ENCODE results near the gene CENPT. TPM values are rescaled to one million over a fixed set of nuclear protein-coding genes. Genes with fewer than 3 reads are reported as not detected.
A peak's percentile ranks its signal among the peaks of the same experiment; 100 is the strongest.
"Not testable (repeated sequence)": the region's sequence is repeated elsewhere in the genome, so short reads cannot be mapped to it uniquely, and the experiment has no call there.

Gene CENPT
- total RNA-seq, 2 donors from 2014 or later = 49.5 to 86.4 TPM

DNA sequence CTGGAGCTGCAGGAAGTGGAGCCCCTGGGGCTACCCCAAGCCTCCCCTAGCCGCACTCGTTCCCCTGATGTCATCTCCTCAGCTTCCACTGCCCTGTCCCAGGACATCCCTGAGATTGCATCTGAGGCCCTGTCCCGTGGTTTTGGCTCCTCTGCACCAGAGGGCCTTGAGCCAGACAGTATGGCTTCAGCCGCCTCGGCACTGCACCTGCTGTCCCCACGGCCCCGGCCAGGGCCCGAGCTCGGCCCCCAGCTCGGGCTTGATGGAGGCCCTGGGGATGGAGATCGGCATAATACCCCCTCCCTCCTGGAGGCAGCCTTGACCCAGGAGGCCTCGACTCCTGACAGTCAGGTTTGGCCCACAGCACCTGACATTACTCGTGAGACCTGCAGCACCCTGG, 33.1 kb upstream of the CENPT start:
- Mint-ChIP-seq H3K36me3 (peaks cover 0 to 7% of the 10 kb centered on the region in 2 donors), H3K9me3 (no peaks in the 10 kb centered on the region)

GRCh38 chr16:67879936-67880335, 32.4 kb upstream of the CENPT start:
- H3K9me3 Mint-ChIP-seq = no peaks in the 10 kb centered on the region
- no peak for ATAC-seq
- H3K27ac Mint-ChIP-seq = no peak overlapping the region
- no peak for DNase-seq (ENCODE audit: low spot score in 2 of 2)
- H3K36me3 Mint-ChIP-seq = peaks cover 0 to 7% of the 10 kb centered on the region in 2 donors

More for the DNA sequence above, 33.1 kb upstream of the CENPT start:
- DNase-seq (ENCODE audit: low spot score in 2 of 2) (no peak), ATAC-seq (no peak)
- no peak overlapping the region for H3K27ac Mint-ChIP-seq

GRCh38 chr16:67879462-67879861, 32.0 kb upstream of the CENPT start:
- H3K9me3 Mint-ChIP-seq = no peaks in the 10 kb centered on the region
- H3K27ac Mint-ChIP-seq = no peak overlapping the region
- ATAC-seq (no peak), DNase-seq (ENCODE audit: low spot score in 2 of 2) (no peak)
- peaks cover 0 to 7% of the 10 kb centered on the region in 2 donors for H3K36me3 Mint-ChIP-seq

DNA sequence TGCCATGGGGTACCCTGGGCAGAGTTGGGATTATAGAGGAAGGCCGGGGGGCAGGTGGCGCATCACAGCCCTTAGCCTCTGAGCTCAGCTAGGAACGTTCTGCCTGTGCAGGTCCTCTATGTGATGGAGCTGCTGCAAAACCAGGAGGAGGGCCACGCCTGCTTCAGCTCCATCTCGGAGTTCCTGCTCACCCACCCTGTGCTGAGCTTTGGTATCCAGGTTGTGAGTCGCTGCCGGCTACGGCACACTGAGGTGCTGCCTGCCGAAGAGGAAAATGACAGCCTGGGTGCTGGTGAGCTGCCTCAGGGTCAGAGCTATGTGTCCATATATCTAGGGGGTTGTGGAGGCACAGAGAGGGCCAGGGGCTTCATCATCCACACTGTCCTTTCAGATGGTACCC, 31.4 kb upstream of the CENPT start:
- no peaks in the 10 kb centered on the region for H3K9me3 Mint-ChIP-seq

DNA sequence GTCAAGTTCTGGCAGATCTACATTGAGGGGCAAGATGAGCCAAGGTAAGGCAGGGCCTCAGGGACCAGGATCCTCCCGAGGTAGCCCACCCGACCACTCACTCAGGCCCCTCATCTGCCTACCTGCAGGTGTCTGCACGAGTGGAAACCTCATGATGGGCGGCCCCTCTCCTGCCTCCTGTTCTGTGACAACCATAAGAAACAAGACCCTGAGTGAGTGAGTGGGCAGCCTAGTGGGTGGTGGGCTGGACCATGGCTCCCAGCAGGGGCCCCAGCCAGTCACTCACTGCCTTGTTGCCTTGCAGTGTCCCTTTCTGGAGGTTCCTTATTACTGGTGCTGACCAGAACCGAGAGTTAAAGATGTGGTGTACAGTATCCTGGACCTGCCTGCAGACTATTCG, 30.7 kb upstream of the CENPT start:
- ATAC-seq (no peak), DNase-seq (ENCODE audit: low spot score in 2 of 2) (no peak)
- H3K27ac Mint-ChIP-seq = peak overlapping the region in 1 of 2 donors; percentile 47
- no peaks in the 10 kb centered on the region for H3K9me3 Mint-ChIP-seq
- peaks cover 2 to 8% of the 10 kb centered on the region in 2 donors for H3K36me3 Mint-ChIP-seq

More for the DNA sequence above, 31.4 kb upstream of the CENPT start:
- DNase-seq (ENCODE audit: low spot score in 2 of 2) (no peak), ATAC-seq (no peak)
- Mint-ChIP-seq H3K27ac (no peak overlapping the region), H3K36me3 (peaks cover 3 to 7% of the 10 kb centered on the region in 2 donors)

- Mint-ChIP-seq H3K36me3 (peaks cover 0 to 8% of the 10 kb centered on the region in 2 donors), H3K27ac (peak overlapping the region in 1 of 2 donors; percentile 50), H3K9me3 (no peaks in the 10 kb centered on the region)
- DNase-seq (ENCODE audit: low spot score in 2 of 2) (no peak), ATAC-seq (no peak)
These were observed 29.6 kb upstream of the CENPT start for GRCh38 chr16:67877064-67877463.

GRCh38 chr16:67874372-67874771, 26.9 kb upstream of the CENPT start:
- Mint-ChIP-seq H3K36me3 (peaks cover 0 to 8% of the 10 kb centered on the region in 2 donors), H3K9me3 (no peaks in the 10 kb centered on the region), H3K27ac (peak overlapping the region; percentile 75 to 91)
- DNase-seq (ENCODE audit: low spot score in 2 of 2) = no peak
- no peak for ATAC-seq

DNA sequence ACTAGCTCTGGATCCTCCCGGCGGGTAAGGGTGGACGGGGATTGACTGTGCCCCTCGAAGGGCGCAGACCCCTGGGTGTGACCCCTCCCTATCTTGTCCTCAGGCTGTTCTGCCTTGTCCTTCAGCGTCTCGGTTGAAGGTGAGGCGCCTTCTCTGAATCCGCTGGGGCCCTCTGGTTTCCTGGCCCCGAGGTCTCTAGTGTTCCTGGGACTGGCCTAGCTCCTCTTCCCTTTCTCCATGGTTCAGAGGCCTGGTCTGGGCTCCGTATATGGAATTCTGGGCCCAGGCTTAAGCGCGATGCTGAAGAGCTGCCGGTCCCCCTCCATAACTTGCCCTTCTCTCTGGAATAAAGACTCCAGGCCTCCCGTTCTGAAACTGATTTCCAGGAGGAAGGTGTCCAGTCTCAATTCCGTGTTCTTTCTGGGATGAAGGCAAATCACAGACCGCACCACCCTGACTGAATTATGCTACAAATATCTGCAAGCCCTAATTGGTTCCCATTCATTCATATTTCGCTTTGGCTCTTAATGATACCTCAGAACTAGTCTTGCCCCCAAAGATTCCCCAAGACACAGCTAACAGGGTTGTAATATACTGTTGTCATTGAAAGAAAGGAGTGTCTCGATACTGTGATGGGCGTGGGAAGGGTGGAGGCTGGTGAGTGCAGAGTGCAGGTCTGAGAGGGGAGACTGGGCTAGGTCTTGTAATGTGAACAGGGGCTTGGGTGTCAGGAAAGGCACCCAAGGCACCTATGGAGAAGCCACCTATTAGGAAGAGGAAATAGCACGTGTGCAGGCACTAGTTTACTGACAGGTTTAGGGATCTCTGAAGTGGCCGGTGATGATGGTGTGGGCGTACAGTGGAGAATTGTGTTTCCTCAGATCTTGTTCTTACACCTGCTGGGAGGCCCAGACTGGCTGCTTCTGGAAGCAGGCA, 26.2 kb upstream of the CENPT start:
- ATAC-seq (peak; percentile 16 to 19), DNase-seq (ENCODE audit: low spot score in 2 of 2) (no peak)
- H3K27ac Mint-ChIP-seq = peak overlapping the region; percentile 48 to 91
- H3K9me3 Mint-ChIP-seq = no peaks in the 10 kb centered on the region
- H3K36me3 Mint-ChIP-seq = peaks cover 0 to 8% of the 10 kb centered on the region in 2 donors

GRCh38 chr16:67872631-67873434, 25.3 kb upstream of the CENPT start, which contains the start of gene EDC4:
Gene EDC4 (plus strand): TSS chr16:67873052. CDS start chr16:67873262, 210 bp downstream.
- Mint-ChIP-seq H3K36me3 (peaks cover 0 to 8% of the 10 kb centered on the region in 2 donors), H3K9me3 (no peaks in the 10 kb centered on the region), H3K27ac (peak within 1 kb of the TSS; percentile 85 to 91)
- ATAC-seq = peak; percentile 88 to 93
- DNase-seq (ENCODE audit: low spot score in 2 of 2) = peak; percentile 89 to 94

GRCh38 chr16:67872131-67872630, 24.7 kb upstream of the CENPT start:
- no peaks in the 10 kb centered on the region for H3K9me3 Mint-ChIP-seq
- DNase-seq (ENCODE audit: low spot score in 2 of 2) = no peak
- peak overlapping the region; percentile 85 to 91 for H3K27ac Mint-ChIP-seq
- ATAC-seq = no peak
- peaks cover 0 to 8% of the 10 kb centered on the region in 2 donors for H3K36me3 Mint-ChIP-seq

- H3K9me3 Mint-ChIP-seq = no peaks in the 10 kb centered on the region
- ATAC-seq (no peak), DNase-seq (ENCODE audit: low spot score in 2 of 2) (no peak)
- peak overlapping the region; percentile 90 to 91 for H3K27ac Mint-ChIP-seq
- peaks cover 0 to 8% of the 10 kb centered on the region in 2 donors for H3K36me3 Mint-ChIP-seq
These were observed 23.8 kb upstream of the CENPT start for GRCh38 chr16:67871256-67871655.

DNA sequence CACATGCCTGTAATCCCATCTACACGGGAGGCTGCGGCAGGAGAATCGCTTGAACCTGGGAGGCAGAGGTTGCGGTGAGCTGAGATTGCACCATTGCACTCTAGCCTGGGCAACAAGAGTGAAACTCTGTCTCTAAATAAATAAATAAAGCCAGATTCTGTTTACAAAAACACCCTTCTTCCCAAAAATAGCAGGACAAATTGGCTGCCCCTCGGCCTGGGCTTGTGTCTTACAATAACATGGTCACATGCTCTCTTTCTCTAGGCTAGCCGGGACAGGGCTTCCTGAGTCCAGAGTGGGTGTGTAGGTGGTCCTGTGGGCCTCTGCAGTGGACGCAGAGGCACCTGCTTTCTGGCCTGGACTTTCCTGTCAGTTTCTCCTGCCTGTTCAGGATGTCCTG, 22.2 kb upstream of the CENPT start:
- ATAC-seq (no peak), DNase-seq (ENCODE audit: low spot score in 2 of 2) (no peak)
- peak overlapping the region in 1 of 2 donors; percentile 91 for H3K27ac Mint-ChIP-seq
- H3K36me3 Mint-ChIP-seq = peaks cover 0 to 8% of the 10 kb centered on the region in 2 donors
- H3K9me3 Mint-ChIP-seq = no peaks in the 10 kb centered on the region

GRCh38 chr16:67868290-67868689, 20.8 kb upstream of the CENPT start:
- H3K36me3 Mint-ChIP-seq = no peaks in the 10 kb centered on the region
- ATAC-seq (no peak), DNase-seq (ENCODE audit: low spot score in 2 of 2) (no peak)
- H3K9me3 Mint-ChIP-seq = no peaks in the 10 kb centered on the region
- H3K27ac Mint-ChIP-seq = no peak overlapping the region

DNA sequence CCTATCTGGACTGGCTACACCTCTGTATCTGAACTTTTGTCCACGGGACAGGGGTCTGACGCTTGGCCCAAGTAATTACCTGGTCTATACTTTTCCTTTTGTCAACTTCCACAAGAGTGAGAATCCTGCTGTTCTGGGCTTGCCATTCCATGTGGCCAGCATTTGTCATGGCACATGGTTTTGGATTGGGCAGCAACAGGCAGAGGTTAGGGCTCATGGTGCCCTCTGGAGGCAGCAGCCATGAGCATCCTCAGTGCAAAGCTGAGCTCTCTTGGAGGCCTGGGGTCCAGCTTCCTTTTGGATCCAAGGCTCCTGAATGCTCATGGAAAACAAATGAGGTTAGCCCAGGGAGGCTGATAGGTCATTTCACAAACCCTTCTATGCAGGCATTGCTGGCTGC, 17.8 kb upstream of the CENPT start:
- H3K27ac Mint-ChIP-seq = no peak overlapping the region
- ATAC-seq (peak; percentile 53 to 61), DNase-seq (ENCODE audit: low spot score in 2 of 2) (no peak)
- H3K9me3 Mint-ChIP-seq = no peaks in the 10 kb centered on the region
- no peaks in the 10 kb centered on the region for H3K36me3 Mint-ChIP-seq

- Mint-ChIP-seq H3K36me3 (no peaks in the 10 kb centered on the region), H3K9me3 (no peaks in the 10 kb centered on the region), H3K27ac (peak overlapping the region in 1 of 2 donors; percentile 81)
- ATAC-seq = no peak
- DNase-seq (ENCODE audit: low spot score in 2 of 2) = no peak
These were observed 17.1 kb upstream of the CENPT start for GRCh38 chr16:67864594-67864993.

DNA sequence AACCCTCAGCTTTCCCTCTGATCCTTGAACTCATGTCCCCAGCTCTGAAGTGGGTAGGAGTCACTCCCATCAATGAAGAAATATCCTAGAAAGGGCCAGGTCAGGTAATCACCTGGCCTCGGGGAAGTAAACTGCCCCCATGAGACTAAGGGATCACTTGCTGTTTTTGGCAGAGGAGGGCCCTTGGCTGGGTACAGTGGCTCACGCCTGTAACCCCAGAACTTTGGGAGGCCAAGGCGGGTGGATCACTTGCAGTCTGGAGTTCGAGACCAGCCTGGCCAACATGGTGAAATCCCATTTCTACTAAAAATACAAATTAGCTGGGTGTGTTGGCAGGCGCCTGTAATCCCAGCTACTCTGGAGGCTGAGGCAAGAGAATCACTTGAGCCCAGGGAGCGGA, 16.6 kb upstream of the CENPT start:
- H3K9me3 Mint-ChIP-seq; H3K36me3 Mint-ChIP-seq; ATAC-seq; DNase-seq (ENCODE audit: low spot score in 2 of 2): not testable (repeated sequence)
- H3K27ac Mint-ChIP-seq = peak overlapping the region in 1 of 2 donors; percentile 29
